MM.1S (cell line): ENCODE data around the gene NOP56.

Source experiments
- DNase-seq: peaks from one replicate; pipeline ENCODE4 v3.0.0-alpha.2; 2015
- H2AFZ ChIP-seq: fragments of 300-600 bp; sonication (generic); 2 replicates; pipeline ENCODE4 v1.6.0; 2016; ENCODE audit warnings: antibody characterized with exemption, low read length
- H3F3A ChIP-seq: fragments of 300-600 bp; sonication (generic); 2 replicates; pipeline ENCODE4 v1.6.1; 2016; ENCODE audit warnings: mild to moderate bottlenecking, antibody characterized with exemption, low read length, moderate library complexity, mixed read lengths; ENCODE audit not compliant: insufficient read depth
- H3K27ac ChIP-seq: fragments of 300-600 bp; sonication (generic); 2 replicates; pipeline ENCODE4 v1.5.1; 2016; ENCODE audit warnings: mild to moderate bottlenecking, low read length
- H3K27me3 ChIP-seq: fragments of 300-600 bp; sonication (generic); replicated peaks from 2 replicates; pipeline ENCODE4 v1.6.0; 2016; ENCODE audit warnings: low read length; ENCODE audit not compliant: insufficient read depth
- H3K36me3 ChIP-seq: fragments of 300-600 bp; sonication (generic); replicated peaks from 2 replicates; pipeline ENCODE4 v1.6.1; 2016; ENCODE audit warnings: mild to moderate bottlenecking, low read length, mixed read lengths; ENCODE audit not compliant: insufficient read depth
- H3K4me1 ChIP-seq: fragments of 300-600 bp; sonication (generic); 2 replicates; pipeline ENCODE4 v1.6.1; 2016; ENCODE audit warnings: low read length, mixed read lengths
- H3K4me2 ChIP-seq: fragments of 300-600 bp; sonication (generic); 2 replicates; pipeline ENCODE4 v1.6.0; 2016; ENCODE audit warnings: low read depth, low read length
- H3K4me3 ChIP-seq: fragments of 300-600 bp; sonication (generic); 2 replicates; pipeline ENCODE4 v1.5.1; 2016; ENCODE audit warnings: low read length, mixed read lengths
- H3K79me2 ChIP-seq: fragments of 300-600 bp; sonication (generic); 2 replicates; pipeline ENCODE4 v1.6.1; 2016; ENCODE audit warnings: mixed run types, low read length, mixed read lengths
- H3K9ac ChIP-seq: fragments of 300-600 bp; sonication (generic); 2 replicates; pipeline ENCODE4 v1.6.1; 2016; ENCODE audit warnings: low read length, mixed read lengths
- H3K9me2 ChIP-seq: fragments of 300-600 bp; sonication (generic); replicated peaks from 2 replicates; pipeline ENCODE4 v1.6.1; 2016; ENCODE audit warnings: mild to moderate bottlenecking, low read length, mixed read lengths; ENCODE audit not compliant: insufficient read depth
- H3K9me3 ChIP-seq: fragments of 300-600 bp; sonication (generic); replicated peaks from 2 replicates; pipeline ENCODE4 v1.6.1; 2016; ENCODE audit warnings: mild to moderate bottlenecking, low read length, mixed read lengths; ENCODE audit not compliant: insufficient read depth
- H4K20me1 ChIP-seq: fragments of 300-600 bp; sonication (generic); 2 replicates; pipeline ENCODE4 v1.6.1; 2016; ENCODE audit warnings: mild to moderate bottlenecking, low read length, moderate library complexity, mixed read lengths; ENCODE audit not compliant: insufficient read depth
- EZH2 ChIP-seq: fragments of 300-600 bp; sonication (generic); optimal IDR thresholded peaks from 2 replicates; pipeline ENCODE3; 2017; ENCODE audit warnings: low read depth, mild to moderate bottlenecking, antibody characterized with exemption, low read length, mixed read lengths
- EZH2phosphoT487 ChIP-seq: fragments of 300-600 bp; sonication (generic); IDR thresholded peaks from 2 replicates; pipeline ENCODE4 v1.6.1; 2018; ENCODE audit warnings: antibody characterized with exemption, low read length
- TF ChIP-seq, protein P1 (sequence below): fragments of 300-600 bp; sonication (generic); IDR thresholded peaks from 2 replicates; pipeline ENCODE4 v1.5.1; 2016; ENCODE audit warnings: antibody characterized with exemption, low read length, mixed read lengths

The NOP56 gene

DNA sequence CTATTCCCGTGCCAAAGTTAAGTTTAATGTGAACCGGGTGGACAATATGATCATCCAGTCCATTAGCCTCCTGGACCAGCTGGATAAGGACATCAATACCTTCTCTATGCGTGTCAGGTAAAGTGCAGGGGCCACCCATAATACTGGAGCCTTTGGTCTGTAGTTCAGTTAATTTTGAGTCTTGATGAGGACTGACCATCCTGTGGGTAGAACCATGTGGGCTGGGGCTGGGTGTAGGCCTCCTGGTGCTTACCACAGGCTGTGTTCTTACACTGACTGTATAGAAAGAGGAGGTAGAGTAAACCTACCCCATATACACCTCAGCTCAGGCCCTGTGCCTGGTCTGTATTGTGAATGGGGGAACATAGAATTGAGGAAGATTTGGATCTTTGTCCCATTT is 2.4 kb downstream of the NOP56 start:
- Histone ChIP-seq H3K9me2 (no peaks in the 10 kb centered on the region), H3K27me3 (no peaks in the 10 kb centered on the region), H2AFZ (no peak overlapping the region), H3K9ac (peak overlapping the region; percentile 99; the same call in 1 of the 2 replicates), H4K20me1 (peaks cover 51% of the 10 kb centered on the region), H3K4me1 (peaks cover 12% of the 10 kb centered on the region), H3K36me3 (peaks cover 36% of the 10 kb centered on the region), H3F3A (peaks cover 85% of the 10 kb centered on the region), H3K79me2 (peaks cover 54% of the 10 kb centered on the region), H3K4me3 (peak overlapping the region; percentile 86; the same call in 1 of the 2 replicates), H3K9me3 (no peaks in the 10 kb centered on the region), H3K4me2 (peak overlapping the region; percentile 76; the same call in 1 of the 2 replicates), H3K27ac (no peak overlapping the region)
- TF ChIP-seq EZH2, result no peak
- TF ChIP-seq, protein P1, sequence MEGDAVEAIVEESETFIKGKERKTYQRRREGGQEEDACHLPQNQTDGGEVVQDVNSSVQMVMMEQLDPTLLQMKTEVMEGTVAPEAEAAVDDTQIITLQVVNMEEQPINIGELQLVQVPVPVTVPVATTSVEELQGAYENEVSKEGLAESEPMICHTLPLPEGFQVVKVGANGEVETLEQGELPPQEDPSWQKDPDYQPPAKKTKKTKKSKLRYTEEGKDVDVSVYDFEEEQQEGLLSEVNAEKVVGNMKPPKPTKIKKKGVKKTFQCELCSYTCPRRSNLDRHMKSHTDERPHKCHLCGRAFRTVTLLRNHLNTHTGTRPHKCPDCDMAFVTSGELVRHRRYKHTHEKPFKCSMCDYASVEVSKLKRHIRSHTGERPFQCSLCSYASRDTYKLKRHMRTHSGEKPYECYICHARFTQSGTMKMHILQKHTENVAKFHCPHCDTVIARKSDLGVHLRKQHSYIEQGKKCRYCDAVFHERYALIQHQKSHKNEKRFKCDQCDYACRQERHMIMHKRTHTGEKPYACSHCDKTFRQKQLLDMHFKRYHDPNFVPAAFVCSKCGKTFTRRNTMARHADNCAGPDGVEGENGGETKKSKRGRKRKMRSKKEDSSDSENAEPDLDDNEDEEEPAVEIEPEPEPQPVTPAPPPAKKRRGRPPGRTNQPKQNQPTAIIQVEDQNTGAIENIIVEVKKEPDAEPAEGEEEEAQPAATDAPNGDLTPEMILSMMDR, result no peak
- TF ChIP-seq EZH2phosphoT487, result no peak
- DNase-seq, result no peak

DNA sequence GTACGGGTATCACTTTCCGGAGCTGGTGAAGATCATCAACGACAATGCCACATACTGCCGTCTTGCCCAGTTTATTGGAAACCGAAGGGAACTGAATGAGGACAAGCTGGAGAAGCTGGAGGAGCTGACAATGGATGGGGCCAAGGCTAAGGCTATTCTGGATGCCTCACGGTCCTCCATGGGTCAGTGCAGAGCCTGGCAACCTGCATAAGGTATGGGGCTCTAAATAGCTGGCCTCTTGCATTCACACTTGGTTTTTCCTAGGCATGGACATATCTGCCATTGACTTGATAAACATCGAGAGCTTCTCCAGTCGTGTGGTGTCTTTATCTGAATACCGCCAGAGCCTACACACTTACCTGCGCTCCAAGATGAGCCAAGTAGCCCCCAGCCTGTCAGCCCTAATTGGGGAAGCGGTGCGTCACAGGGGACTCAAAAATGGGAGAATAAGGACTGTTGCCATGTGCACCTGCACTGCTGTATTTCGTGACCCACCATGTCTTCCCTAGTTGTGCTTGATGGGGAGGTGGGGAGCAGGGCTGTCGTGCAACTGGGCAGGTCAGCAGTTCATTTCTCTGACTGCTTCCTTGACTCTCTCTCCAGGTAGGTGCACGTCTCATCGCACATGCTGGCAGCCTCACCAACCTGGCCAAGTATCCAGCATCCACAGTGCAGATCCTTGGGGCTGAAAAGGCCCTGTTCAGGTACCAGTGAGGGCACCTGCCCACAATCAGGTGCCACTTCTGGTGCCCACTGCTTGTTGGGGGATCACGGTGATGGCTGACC is 3.1 kb downstream of the NOP56 start:
- Histone ChIP-seq H3K9ac (no peak overlapping the region), H3K4me1 (peaks cover 12% of the 10 kb centered on the region), H3K4me3 (no peak overlapping the region)

DNA sequence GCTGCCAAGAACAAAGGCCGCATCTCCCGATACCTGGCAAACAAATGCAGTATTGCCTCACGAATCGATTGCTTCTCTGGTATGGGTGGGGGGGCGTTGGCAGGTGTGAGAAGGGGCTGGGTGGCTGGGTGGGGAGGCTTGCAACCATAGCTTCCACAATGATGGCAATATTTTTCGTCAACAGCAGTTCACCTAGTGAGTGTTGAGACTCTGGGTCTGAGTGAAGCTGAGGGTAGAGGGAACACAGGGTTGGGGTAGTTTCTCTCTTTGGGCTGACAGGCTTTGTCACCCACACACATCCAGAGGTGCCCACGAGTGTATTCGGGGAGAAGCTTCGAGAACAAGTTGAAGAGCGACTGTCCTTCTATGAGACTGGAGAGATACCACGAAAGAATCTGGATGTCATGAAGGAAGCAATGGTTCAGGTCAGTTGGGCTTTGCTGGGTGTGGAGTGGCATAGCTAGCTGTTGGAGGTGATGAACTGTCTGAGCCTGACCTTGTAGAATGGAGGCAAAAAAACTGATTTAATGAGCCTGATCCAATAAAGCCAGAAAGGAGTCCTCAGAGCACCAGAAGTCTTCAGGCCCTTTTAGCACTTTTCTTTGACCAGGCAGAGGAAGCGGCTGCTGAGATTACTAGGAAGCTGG is 4.2 kb downstream of the NOP56 start:
- no peak for TF ChIP-seq EZH2
- no peak for TF ChIP-seq EZH2phosphoT487
- TF ChIP-seq, protein P1, result no peak
- Histone ChIP-seq H3K27ac (no peak overlapping the region), H3F3A (peaks cover 77% of the 10 kb centered on the region), H3K27me3 (no peaks in the 10 kb centered on the region), H4K20me1 (peaks cover 51% of the 10 kb centered on the region), H3K9me2 (no peaks in the 10 kb centered on the region), H3K79me2 (peaks cover 50% of the 10 kb centered on the region), H3K4me2 (no peak overlapping the region), H3K4me3 (no peak overlapping the region), H3K36me3 (peaks cover 37% of the 10 kb centered on the region), H3K4me1 (peaks cover 12% of the 10 kb centered on the region), H3K9me3 (no peaks in the 10 kb centered on the region), H3K9ac (no peak overlapping the region), H2AFZ (no peak overlapping the region)
- DNase-seq, result no peak

More for the DNA sequence above, 3.1 kb downstream of the NOP56 start:
- no peak overlapping the region for H3K27ac ChIP-seq
- peaks cover 81% of the 10 kb centered on the region for H3F3A ChIP-seq
- H3K9me3 ChIP-seq, result no peaks in the 10 kb centered on the region
- no peaks in the 10 kb centered on the region for H3K27me3 ChIP-seq
- H4K20me1 ChIP-seq, result peaks cover 51% of the 10 kb centered on the region
- no peak for DNase-seq
- no peaks in the 10 kb centered on the region for H3K9me2 ChIP-seq
- peak overlapping the region; percentile 76; the same call in 1 of the 2 replicates for H3K4me2 ChIP-seq
- no peak overlapping the region for H2AFZ ChIP-seq
- peaks cover 54% of the 10 kb centered on the region for H3K79me2 ChIP-seq
- peaks cover 36% of the 10 kb centered on the region for H3K36me3 ChIP-seq
- TF ChIP-seq EZH2, result no peak
- TF ChIP-seq, protein P1, result no peak
- no peak for TF ChIP-seq EZH2phosphoT487
